Measurements from ENCODE around the gene MAGI1.

MAGI1 gene

DNA sequence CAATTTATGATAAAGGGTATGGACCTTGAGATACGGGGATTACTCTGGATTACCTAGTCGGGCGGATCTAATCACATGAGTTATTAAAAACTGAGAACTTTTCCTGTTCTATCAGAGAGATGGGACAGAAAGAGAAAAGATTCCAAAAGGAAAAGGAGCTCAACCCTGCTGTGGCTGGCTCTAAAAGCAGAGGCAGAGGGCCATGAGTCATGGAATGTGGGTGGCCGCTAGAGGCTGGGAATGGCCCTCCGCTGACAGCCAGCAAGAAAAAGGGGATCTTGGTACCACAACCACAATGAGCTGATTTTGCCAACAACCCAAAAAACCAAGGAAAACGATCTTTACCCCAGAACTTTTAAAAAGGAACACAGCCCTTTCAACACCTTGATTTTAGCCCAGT is 210.0 kb downstream of the MAGI1 start:
- no peak for DNase-seq (ENCODE audit: low read depth)
- no peak overlapping the region for H3K4me3 ChIP-seq (ENCODE audit: low read length)
- TF ChIP-seq, protein P1, sequence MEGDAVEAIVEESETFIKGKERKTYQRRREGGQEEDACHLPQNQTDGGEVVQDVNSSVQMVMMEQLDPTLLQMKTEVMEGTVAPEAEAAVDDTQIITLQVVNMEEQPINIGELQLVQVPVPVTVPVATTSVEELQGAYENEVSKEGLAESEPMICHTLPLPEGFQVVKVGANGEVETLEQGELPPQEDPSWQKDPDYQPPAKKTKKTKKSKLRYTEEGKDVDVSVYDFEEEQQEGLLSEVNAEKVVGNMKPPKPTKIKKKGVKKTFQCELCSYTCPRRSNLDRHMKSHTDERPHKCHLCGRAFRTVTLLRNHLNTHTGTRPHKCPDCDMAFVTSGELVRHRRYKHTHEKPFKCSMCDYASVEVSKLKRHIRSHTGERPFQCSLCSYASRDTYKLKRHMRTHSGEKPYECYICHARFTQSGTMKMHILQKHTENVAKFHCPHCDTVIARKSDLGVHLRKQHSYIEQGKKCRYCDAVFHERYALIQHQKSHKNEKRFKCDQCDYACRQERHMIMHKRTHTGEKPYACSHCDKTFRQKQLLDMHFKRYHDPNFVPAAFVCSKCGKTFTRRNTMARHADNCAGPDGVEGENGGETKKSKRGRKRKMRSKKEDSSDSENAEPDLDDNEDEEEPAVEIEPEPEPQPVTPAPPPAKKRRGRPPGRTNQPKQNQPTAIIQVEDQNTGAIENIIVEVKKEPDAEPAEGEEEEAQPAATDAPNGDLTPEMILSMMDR (conservative IDR thresholded peaks at IDR 0.05; ENCODE audit: low read depth, low read length) = no peak

- no peak overlapping the region for H3K4me3 ChIP-seq (ENCODE audit: low read length)
- no peak for DNase-seq (ENCODE audit: low read depth)
- TF ChIP-seq, protein P1 (conservative IDR thresholded peaks at IDR 0.05; ENCODE audit: low read depth, low read length) = no peak
Observed at GRCh38 chr3:65827076-65827475, 211.6 kb downstream of the MAGI1 start.

- TF ChIP-seq, protein P1 (conservative IDR thresholded peaks at IDR 0.05; ENCODE audit: low read depth, low read length) = no peak
- DNase-seq (ENCODE audit: low read depth) = no peak
Observed at GRCh38 chr3:65824166-65824565, 214.6 kb downstream of the MAGI1 start.

GRCh38 chr3:65820600-65820999 is 218.1 kb downstream of the MAGI1 start:
- DNase-seq (ENCODE audit: low read depth) = no peak
- TF ChIP-seq, protein P1 (conservative IDR thresholded peaks at IDR 0.05; ENCODE audit: low read depth, low read length) = no peak
- no peak overlapping the region for H3K4me3 ChIP-seq (ENCODE audit: low read length)

More at GRCh38 chr3:65824166-65824565, 214.6 kb downstream of the MAGI1 start:
- no peak overlapping the region for H3K4me3 ChIP-seq (ENCODE audit: low read length)

- no peak overlapping the region for H3K4me3 ChIP-seq (ENCODE audit: low read length)
- no peak for DNase-seq (ENCODE audit: low read depth)
- TF ChIP-seq, protein P1 (conservative IDR thresholded peaks at IDR 0.05; ENCODE audit: low read depth, low read length) = no peak
Observed at GRCh38 chr3:65819896-65820295, 218.8 kb downstream of the MAGI1 start.

DNA sequence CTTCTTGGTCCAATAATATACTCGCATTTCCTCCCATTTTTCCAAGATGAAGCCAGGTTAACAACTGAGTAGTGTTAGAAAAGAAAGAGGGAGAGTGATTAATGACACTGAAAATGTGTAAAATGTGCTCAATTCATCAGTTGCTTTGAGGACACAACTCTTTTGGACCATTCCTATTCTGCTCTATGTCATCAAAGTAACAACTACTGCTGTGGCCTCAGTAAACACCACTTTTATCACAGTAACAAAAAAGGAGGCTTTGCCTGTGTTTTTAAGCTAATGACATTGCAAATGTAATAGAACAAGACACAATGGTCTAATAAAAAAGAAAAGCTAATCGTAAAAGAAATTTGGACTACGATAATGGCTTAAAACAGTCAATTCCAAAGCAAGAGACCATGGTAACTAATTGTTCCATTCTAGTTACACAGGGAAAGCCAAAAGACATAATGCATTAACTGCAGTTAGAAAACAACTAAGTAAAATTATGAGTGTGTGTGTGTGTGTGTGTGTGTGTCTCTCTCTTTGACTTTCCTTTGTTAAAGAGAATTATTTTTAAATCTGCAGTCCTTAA is 221.1 kb downstream of the MAGI1 start:
- TF ChIP-seq, protein P1 (conservative IDR thresholded peaks at IDR 0.05; ENCODE audit: low read depth, low read length) = no peak
- no peak overlapping the region for H3K4me3 ChIP-seq (ENCODE audit: low read length)
- no peak for DNase-seq (ENCODE audit: low read depth)

GRCh38 chr3:65816208-65816607 is 222.5 kb downstream of the MAGI1 start:
- TF ChIP-seq, protein P1 (conservative IDR thresholded peaks at IDR 0.05; ENCODE audit: low read depth, low read length) = no peak
- no peak overlapping the region for H3K4me3 ChIP-seq (ENCODE audit: low read length)
- no peak for DNase-seq (ENCODE audit: low read depth)
